Choroid plexus epithelial cell (primary cell): Measurements from ENCODE around the gene CHKB.

ENCODE experiments used
- DNase-seq: peaks from one replicate; pipeline ENCODE4 v3.0.0-alpha.2; 2010; ENCODE audit warnings: low read depth
- H3K4me3 ChIP-seq: 2 replicates; pipeline ENCODE4 v1.5.1; 2011; ENCODE audit warnings: low read depth, mild to moderate bottlenecking, control low read depth, low read length, moderate library complexity
- CTCF ChIP-seq: conservative IDR thresholded peaks from 2 replicates; pipeline ENCODE4 v1.5.1; 2011; ENCODE audit warnings: low read depth, mild to moderate bottlenecking, control low read depth, inconsistent platforms, low read length, moderate library complexity

Gene CHKB

DNA sequence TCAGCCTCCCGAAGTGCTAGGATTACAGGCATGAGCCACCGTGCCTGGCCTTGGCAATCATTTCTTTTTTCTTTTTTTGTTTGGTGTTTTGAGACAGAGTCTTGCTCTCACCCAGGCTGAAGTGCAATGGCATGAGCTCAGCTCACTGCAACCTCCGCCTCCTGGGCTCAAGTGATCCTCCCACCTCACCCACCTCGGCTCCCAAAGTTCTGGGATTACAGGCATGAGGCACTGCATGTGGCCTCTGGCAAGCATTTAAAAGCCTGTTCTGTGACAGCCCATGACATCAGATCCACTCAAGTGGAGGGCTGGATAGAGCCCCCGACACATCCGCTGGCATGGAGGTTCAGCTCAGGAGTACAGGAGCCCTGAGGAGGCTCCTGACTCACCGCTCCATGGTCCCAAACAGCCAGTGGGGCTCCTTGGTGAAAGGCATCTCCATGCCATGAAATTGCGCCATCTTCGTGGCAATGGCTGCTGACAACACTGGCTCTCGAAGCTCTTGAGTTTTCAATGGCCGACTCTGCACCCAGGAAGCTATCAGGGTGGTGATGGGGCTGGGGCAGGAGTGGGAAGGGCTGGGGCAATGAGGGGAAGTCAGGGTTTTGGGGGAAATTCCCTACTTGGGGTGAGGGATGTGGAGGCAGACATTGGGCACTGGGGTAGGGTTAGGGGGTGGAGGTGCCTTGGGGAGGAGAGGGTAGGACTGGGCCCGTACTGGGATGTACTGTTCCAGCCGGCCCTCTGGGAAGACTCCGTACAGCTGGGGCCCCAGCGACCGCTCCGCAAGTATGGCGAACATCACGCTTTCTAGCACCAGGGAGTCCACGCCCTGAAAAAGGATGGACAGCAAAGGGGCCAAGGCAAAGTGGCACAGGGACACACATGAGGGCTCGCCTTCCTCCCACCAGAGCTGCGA is 1.4 kb downstream of the CHKB start:
- DNase-seq: no peak

DNA sequence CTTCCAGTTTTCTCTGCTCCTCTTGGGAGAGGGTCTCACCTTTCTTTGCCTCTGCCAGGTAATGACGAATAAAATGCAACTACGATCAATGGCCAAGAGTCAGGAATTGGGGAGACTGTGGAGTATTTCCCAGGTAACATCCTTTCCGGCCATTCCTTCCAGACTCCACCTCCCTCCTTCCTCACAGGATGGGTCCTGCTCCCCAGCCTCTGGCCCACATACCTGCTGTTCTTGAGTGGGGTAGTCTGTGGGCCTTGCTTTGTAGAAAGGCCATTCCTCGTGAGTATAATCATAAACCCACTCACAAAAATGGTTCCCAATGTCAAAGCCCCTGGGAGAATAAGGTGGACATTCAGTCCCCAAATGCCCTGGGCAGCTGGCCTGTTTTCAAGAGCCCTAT is 2.9 kb downstream of the CHKB start:
- no peak for TF ChIP-seq CTCF
- DNase-seq: no peak
- H3K4me3 ChIP-seq: no peak overlapping the region

More for the DNA sequence above, 1.4 kb downstream of the CHKB start:
- peak overlapping the region; percentile 88 for H3K4me3 ChIP-seq
- no peak for TF ChIP-seq CTCF

- H3K4me3 ChIP-seq: no peak overlapping the region
- no peak for DNase-seq
Measured at GRCh38 chr22:50578776-50579310, 3.8 kb downstream of the CHKB start.

GRCh38 chr22:50577987-50578775 is 4.5 kb downstream of the CHKB start, which contains the start of gene CPT1B:
Gene CPT1B, minus strand, starts transcription at chr22:50578427. Its CDS starts 512 bp downstream, at chr22:50577915.
- H3K4me3 ChIP-seq: no peak within 1 kb of the TSS
- TF ChIP-seq CTCF: no peak
- peak; percentile 13 for DNase-seq

More at GRCh38 chr22:50578776-50579310, 3.8 kb downstream of the CHKB start:
- TF ChIP-seq CTCF: no peak

- DNase-seq: no peak
- TF ChIP-seq CTCF: no peak
- H3K4me3 ChIP-seq: no peak overlapping the region
Measured at GRCh38 chr22:50577697-50577986, 5.0 kb downstream of the CHKB start.

DNA sequence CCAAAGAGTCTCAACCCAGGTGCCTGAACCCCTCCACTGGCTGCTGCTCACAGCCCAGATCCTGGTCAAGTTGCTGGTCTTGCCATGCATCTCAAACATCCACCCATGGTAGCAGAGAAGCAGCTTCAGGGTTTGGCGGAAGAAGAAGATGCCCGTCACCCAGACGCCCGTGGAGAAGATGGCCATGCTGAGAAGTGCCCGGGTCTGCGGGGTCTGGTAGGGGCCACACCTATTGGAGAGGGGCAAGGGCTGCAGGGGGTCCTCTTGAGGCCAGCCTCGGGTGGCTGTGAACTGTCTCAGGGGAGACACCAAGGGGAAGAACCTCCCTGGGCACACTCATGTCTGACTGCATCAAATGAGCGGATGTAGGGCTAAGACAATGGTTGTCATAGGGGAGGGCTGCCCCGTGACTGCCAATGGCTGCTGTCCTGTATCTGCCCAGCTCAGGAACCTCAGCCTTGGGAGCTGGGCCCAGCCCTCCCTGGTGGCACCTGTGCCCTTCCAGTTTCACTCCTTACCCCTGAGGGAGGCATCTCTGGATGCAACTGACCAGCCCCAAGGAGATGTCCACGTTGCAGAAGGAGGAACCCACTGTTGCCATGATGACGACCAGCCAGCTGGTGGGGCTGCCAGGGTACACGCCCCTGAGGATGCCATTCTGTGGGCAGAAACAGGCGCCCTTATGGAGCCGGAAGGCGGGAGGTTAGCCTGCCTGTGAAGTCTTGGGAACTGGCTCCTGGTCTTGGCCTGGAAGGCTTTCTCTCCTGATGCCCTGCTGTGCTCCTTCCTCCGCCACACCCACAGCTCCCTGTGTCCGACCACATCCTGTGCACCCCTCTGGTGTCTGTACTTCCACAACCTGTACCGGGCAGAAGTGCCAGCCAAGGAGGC is 5.6 kb downstream of the CHKB start:
- H3K4me3 ChIP-seq: no peak overlapping the region
- no peak for TF ChIP-seq CTCF
- no peak for DNase-seq
